Breast epithelium (tissue), 3 donors: ENCODE results near the gene IMPG2.

ENCODE experiments used
- POLR2A ChIP-seq: fragments of 450-650 bp; IDR thresholded peaks from one replicate; pipeline ENCODE4 v1.6.1; 2016; ENCODE audit warnings: antibody characterized with exemption, mild to moderate bottlenecking, moderate library complexity
- POLR2AphosphoS5 ChIP-seq, 3 donors: sonication (generic); formaldehyde crosslinking; IDR thresholded peaks; one replicate each; pipeline ENCODE4 v1.6.1; 2017; ENCODE audit warnings: antibody characterized with exemption in 3 of 3
- TF ChIP-seq, protein P1 (sequence below), 3 donors: fragments of 450-650 bp; IDR thresholded peaks; one replicate each; pipeline ENCODE4 v1.5.1; 2016 to 2017; ENCODE audit warnings: antibody characterized with exemption in 3 of 3, mild to moderate bottlenecking in 3 of 3, moderate library complexity in 3 of 3

DNA sequence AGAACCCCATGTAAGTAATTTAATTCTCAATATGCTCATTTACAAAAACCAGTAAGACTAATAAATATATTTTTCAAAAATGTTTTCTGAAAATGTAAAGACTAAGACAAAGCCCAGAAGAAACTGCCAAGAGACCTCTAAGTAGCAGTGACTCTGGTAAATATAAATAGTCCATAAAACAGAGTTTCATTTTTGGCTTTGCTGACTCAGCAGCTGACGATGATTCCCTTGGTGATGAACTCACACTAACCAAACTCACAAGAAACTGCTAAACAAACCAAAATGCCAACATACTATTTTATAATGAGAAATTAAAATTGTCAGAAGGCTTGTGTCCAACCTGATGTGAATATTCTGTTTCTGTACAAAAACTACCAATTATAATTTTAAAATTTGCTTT, 31.5 kb upstream of the IMPG2 start:
- TF ChIP-seq, protein P1, sequence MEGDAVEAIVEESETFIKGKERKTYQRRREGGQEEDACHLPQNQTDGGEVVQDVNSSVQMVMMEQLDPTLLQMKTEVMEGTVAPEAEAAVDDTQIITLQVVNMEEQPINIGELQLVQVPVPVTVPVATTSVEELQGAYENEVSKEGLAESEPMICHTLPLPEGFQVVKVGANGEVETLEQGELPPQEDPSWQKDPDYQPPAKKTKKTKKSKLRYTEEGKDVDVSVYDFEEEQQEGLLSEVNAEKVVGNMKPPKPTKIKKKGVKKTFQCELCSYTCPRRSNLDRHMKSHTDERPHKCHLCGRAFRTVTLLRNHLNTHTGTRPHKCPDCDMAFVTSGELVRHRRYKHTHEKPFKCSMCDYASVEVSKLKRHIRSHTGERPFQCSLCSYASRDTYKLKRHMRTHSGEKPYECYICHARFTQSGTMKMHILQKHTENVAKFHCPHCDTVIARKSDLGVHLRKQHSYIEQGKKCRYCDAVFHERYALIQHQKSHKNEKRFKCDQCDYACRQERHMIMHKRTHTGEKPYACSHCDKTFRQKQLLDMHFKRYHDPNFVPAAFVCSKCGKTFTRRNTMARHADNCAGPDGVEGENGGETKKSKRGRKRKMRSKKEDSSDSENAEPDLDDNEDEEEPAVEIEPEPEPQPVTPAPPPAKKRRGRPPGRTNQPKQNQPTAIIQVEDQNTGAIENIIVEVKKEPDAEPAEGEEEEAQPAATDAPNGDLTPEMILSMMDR (IDR thresholded peaks at IDR 0.05) = no peak
- TF ChIP-seq POLR2AphosphoS5 (IDR thresholded peaks at IDR 0.05) (no peak), POLR2A (no peak)
